GM21786 (cell line): ENCODE results near the gene GCSAML.
A peak's percentile ranks its signal among the peaks of the same experiment; 100 is the strongest.

Experiments
- ATAC-seq: cut with Tn5 transposase; IDR thresholded peaks from one replicate; pipeline ENCODE4 v1.9.1; 2021; ENCODE audit not compliant: unreplicated experiment

Gene GCSAML

GRCh38 chr1:247574236-247574635 is 25.3 kb downstream of the GCSAML start:
- ATAC-seq, result no peak

- no peak for ATAC-seq
Observed at GRCh38 chr1:247574664-247575063, 25.7 kb downstream of the GCSAML start.

- ATAC-seq, result peak; percentile 61
Observed at GRCh38 chr1:247576514-247576913, 27.6 kb downstream of the GCSAML start.

- ATAC-seq, result no peak
Observed at GRCh38 chr1:247578946-247579460, 30.1 kb downstream of the GCSAML start.

- no peak for ATAC-seq
Observed at GRCh38 chr1:247588060-247588459, 39.1 kb downstream of the GCSAML start, which contains the start of gene OR2G2. TSS of gene OR2G2 (plus strand) at chr1:247588360. CDS start at chr1:247588360, 0 bp downstream.

GRCh38 chr1:247605286-247605685 is 56.4 kb downstream of the GCSAML start, which contains the start of gene OR2G3:
TSS of gene OR2G3 (plus strand) at chr1:247605586. CDS start at chr1:247605586, 0 bp downstream.
- ATAC-seq, result no peak

GRCh38 chr1:247613405-247613804 is 64.5 kb downstream of the GCSAML start:
- ATAC-seq, result no peak

GRCh38 chr1:247614625-247615024 is 65.7 kb downstream of the GCSAML start:
- no peak for ATAC-seq
